Retinal pigment epithelial cell (primary cell): ENCODE measurements around the gene LRRC41.

Experiments
- DNase-seq: peaks from one replicate; pipeline ENCODE4 v3.0.0-alpha.2; 2010; ENCODE audit warnings: low read depth
- H3K4me3 ChIP-seq: 2 replicates; pipeline ENCODE4 v1.5.1; 2011; ENCODE audit warnings: mild to moderate bottlenecking, low read length, control low read depth, moderate library complexity
- CTCF ChIP-seq: conservative IDR thresholded peaks from 2 replicates; pipeline ENCODE4 v1.5.1; 2011; ENCODE audit warnings: low read depth, low read length, control low read depth, inconsistent platforms

Gene LRRC41

GRCh38 chr1:46278807-46279206, 24.6 kb downstream of the LRRC41 start:
- TF ChIP-seq CTCF: no peak
- no peak overlapping the region for H3K4me3 ChIP-seq
- no peak for DNase-seq

GRCh38 chr1:46277658-46278373, 25.6 kb downstream of the LRRC41 start:
- H3K4me3 ChIP-seq: no peak overlapping the region
- no peak for TF ChIP-seq CTCF
- no peak for DNase-seq

GRCh38 chr1:46275030-46275337, 28.4 kb downstream of the LRRC41 start:
- no peak overlapping the region for H3K4me3 ChIP-seq
- DNase-seq: no peak
- TF ChIP-seq CTCF: no peak

GRCh38 chr1:46274225-46275029, 29.0 kb downstream of the LRRC41 start:
- H3K4me3 ChIP-seq: no peak overlapping the region
- no peak for DNase-seq
- no peak for TF ChIP-seq CTCF

GRCh38 chr1:46268578-46268977, 34.8 kb downstream of the LRRC41 start:
- DNase-seq: no peak
- no peak overlapping the region for H3K4me3 ChIP-seq
- no peak for TF ChIP-seq CTCF

GRCh38 chr1:46263146-46263545, 40.3 kb downstream of the LRRC41 start:
- TF ChIP-seq CTCF: no peak
- no peak for DNase-seq
- H3K4me3 ChIP-seq: no peak overlapping the region

- no peak overlapping the region for H3K4me3 ChIP-seq
- no peak for DNase-seq
- TF ChIP-seq CTCF: no peak
Observed at GRCh38 chr1:46262508-46262907, 40.9 kb downstream of the LRRC41 start.
